ENCODE results near the gene UNC80. TPM values are rescaled to one million over a fixed set of nuclear protein-coding genes. Genes with fewer than 3 reads are reported as not detected.

Gene UNC80
- polyA plus RNA-seq, 1 of the 3 experiments (the other 2 are of a cell fraction): 0.59 TPM

DNA sequence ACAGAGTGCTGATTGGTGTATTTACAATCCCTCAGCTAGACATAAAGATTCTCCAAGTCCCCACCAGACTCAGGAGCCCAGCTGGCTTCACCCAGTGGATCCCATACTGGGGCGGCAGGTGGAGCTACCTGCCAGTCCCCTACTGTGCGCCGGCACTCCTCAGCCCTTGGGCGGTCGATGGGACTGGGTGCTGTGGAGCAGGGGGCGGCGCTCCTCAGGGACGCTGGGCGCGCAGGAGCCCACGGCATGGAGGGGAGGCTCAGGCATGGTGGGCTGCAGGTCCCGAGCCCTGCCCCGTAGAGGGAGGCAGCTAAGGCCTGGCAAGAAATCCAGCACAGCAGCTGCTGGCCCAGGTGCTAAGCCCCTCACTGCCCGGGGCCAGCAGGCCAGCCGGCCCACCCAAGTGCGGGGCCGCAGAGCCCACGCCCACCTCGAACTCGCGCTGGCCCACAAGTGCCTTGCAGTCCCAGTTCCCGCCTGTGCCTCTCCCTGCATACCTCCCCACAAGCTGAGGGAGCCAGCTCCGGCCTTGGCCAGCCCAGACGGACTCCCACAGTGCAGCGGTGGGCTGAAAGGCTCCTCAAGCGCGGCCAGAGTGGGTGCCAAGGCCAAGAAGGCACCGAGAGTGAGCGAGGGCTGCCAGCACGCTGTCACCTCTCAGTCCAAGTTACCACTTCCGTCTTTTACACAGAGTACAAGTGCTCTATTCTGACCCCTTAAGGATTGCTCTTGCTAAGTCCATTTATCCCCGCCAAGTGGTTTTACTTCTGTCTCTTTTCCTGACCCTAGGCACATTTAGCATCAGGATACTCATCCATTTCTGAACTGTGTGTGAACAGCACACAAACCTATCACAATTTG is 229.1 kb downstream of the UNC80 start:
- no peak overlapping the region for H2AFZ ChIP-seq (ENCODE audit: low read depth)

DNA sequence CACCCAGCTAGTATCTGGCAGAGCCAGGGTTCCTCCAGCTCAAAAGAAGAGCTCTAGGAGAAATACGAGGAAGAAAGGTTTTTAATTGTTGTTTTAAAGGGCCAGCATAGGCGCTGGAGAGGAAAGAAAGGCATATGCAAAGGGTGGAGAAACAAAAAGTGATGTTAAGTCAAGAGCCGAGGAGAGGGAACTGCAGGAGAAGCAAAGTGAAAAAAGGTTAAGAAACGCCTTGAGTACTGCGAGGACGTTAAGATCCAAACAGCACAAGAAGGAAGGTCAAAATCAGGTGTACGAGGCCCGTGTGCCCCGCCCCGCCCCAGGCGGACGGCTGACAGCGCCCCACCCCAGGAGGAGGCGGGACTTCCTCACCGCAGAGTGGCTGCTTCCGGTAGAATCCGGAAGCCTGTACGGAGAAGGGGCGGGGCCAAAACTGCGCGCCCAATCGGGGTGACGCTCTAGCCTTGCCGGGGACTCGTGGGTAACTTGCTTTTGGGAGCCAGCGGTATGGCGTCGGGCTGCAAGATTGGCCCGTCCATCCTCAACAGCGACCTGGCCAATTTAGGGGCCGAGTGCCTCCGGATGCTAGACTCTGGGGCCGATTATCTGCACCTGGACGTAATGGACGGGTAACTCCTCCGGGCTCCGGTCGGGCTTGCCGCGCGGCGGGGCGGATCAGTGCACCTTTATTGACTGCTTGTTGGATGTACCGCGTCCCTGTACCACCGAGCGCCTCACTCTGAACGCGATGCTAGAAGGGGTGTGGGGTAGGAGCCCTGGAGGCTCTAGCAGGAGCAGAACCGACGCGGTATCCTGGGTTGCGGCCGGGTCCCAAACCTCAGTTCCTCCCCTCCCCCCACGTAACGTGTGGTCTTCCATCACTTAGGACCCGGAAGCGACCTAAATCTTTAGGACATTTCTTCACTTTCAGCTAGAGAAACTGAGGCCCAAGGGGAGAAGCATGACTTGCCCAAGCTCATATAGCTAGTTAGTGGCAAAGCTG is 230.8 kb downstream of the UNC80 start, which contains the start of gene RPE:
TSS of gene RPE (plus strand) at position 481 of the 1,000 bp plus-strand sequence. CDS start at position 505, 24 bp downstream.
- Histone ChIP-seq H3K9ac (peak within 1 kb of the TSS; percentile 81), H3K27ac (ENCODE audit: low read depth in 2 of 2, low read length in 1 of 2) (peak within 1 kb of the TSS; percentile 54 to 87; a peak in 3 of 4 replicates), H3K27me3 (ENCODE audit: insufficient read depth) (no peaks in the 10 kb centered on the region), H4K20me1 (ENCODE audit: insufficient read depth) (peaks cover 32% of the 10 kb centered on the region), H3K4me2 (peak within 1 kb of the TSS; percentile 78), H3K9me2 (no peaks in the 10 kb centered on the region), H2AFZ (ENCODE audit: low read depth) (peak within 1 kb of the TSS; percentile 94), H3K4me3 (ENCODE audit: low read depth in 2 of 2, low read length in 1 of 2) (peak within 1 kb of the TSS; percentile 97 to 99), H3K36me3 (replicated peaks in 1 of 2; ENCODE audit: control insufficient read depth in 1 of 2, insufficient read depth in 2 of 2, low read length in 1 of 2) (peaks cover 9 to 30% of the 10 kb centered on the region in 2 experiments), H3K9me3 (no peaks in the 10 kb centered on the region), H3K4me1 (ENCODE audit: control insufficient read depth in 1 of 2, insufficient read depth in 2 of 2, low read depth in 1 of 2, low read length in 1 of 2) (peaks cover 7 to 17% of the 10 kb centered on the region in 2 experiments), H3K79me2 (ENCODE audit: insufficient read depth) (peaks cover 51% of the 10 kb centered on the region), H3F3A (replicated peaks; ENCODE audit: insufficient read depth) (no peaks in the 10 kb centered on the region)
- 2% methylated on average over 26 of the region's 58 CpGs for WGBS (ENCODE audit: low lambda C conversion rate)
- ChIA-PET CTCF (interaction anchor here (0.6 to 1.1 kb wide), 3 partner anchors 194 to 238 kb away, joined by 3 to 4 read pairs (median 3); no protein-coding TSS in a partner anchor), POLR2A (no interaction called here)
- DNase-seq: peak; percentile 95
- TF ChIP-seq NRF1 (IDR thresholded peaks at IDR 0.05; ENCODE audit: low read depth, low read length) (no peak), SMC3 (IDR thresholded peaks at IDR 0.05; ENCODE audit: low read depth, low read length) (no peak), CTCF (IDR thresholded peaks at IDR 0.05) (no peak), ELF1 (IDR thresholded peaks at IDR 0.05) (peak; percentile 88), FOXM1 (IDR thresholded peaks at IDR 0.05; ENCODE audit: low read depth) (no peak), ZBTB33 (IDR thresholded peaks at IDR 0.05; ENCODE audit: borderline replicate concordance, low read depth) (no peak), EZH2phosphoT487 (IDR thresholded peaks at IDR 0.05; ENCODE audit: borderline replicate concordance, low read depth) (no peak), SIN3A (IDR thresholded peaks at IDR 0.05; ENCODE audit: borderline replicate concordance, low read depth, low read length) (0 out of 2 replicates have a peak, but pooled peaks have one; percentile 67), EP300 (IDR thresholded peaks at IDR 0.05; ENCODE audit: borderline replicate concordance in 1 of 2, low read depth in 1 of 2, low read length in 1 of 2) (no peak), TAF1 (IDR thresholded peaks at IDR 0.05; ENCODE audit: borderline replicate concordance, low read depth, low read length) (peak; percentile 83), FOXJ3 (CRISPR knock-in tag; IDR thresholded peaks at IDR 0.05) (no peak), RXRA (IDR thresholded peaks at IDR 0.05; ENCODE audit: borderline replicate concordance, low read depth) (no peak), RCOR1 (IDR thresholded peaks at IDR 0.05; ENCODE audit: low read length) (no peak), MXI1 (IDR thresholded peaks at IDR 0.05; ENCODE audit: low read depth, low read length) (peak; percentile 87), FOSL2 (IDR thresholded peaks at IDR 0.05; ENCODE audit: borderline replicate concordance, low read depth) (no peak), TCF12 (IDR thresholded peaks at IDR 0.05) (no peak), GABPA (IDR thresholded peaks at IDR 0.05; ENCODE audit: low read depth) (peak; percentile 94)
- TF ChIP-seq, protein P1, sequence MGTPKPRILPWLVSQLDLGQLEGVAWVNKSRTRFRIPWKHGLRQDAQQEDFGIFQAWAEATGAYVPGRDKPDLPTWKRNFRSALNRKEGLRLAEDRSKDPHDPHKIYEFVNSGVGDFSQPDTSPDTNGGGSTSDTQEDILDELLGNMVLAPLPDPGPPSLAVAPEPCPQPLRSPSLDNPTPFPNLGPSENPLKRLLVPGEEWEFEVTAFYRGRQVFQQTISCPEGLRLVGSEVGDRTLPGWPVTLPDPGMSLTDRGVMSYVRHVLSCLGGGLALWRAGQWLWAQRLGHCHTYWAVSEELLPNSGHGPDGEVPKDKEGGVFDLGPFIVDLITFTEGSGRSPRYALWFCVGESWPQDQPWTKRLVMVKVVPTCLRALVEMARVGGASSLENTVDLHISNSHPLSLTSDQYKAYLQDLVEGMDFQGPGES (IDR thresholded peaks at IDR 0.05; ENCODE audit: low read depth, low read length): no peak

More for the DNA sequence above, 229.1 kb downstream of the UNC80 start:
- ChIA-PET POLR2A (no interaction called here), CTCF (interaction anchor here (1.1 kb wide), 1 partner anchor 22 kb away, joined by 3 read pairs; no protein-coding TSS in a partner anchor)
- H3K4me1 ChIP-seq (ENCODE audit: control insufficient read depth in 1 of 2, insufficient read depth in 2 of 2, low read depth in 1 of 2, low read length in 1 of 2): peaks cover 7 to 17% of the 10 kb centered on the region in 2 experiments
- no peak overlapping the region for H3K9ac ChIP-seq
- no peak for DNase-seq
- peaks cover 17% of the 10 kb centered on the region for H4K20me1 ChIP-seq (ENCODE audit: insufficient read depth)
- H3K27me3 ChIP-seq (ENCODE audit: insufficient read depth): no peaks in the 10 kb centered on the region
- H3K79me2 ChIP-seq (ENCODE audit: insufficient read depth): peaks cover 33% of the 10 kb centered on the region
- no peak overlapping the region for H3K27ac ChIP-seq (ENCODE audit: low read depth in 2 of 2, low read length in 1 of 2)
- H3K4me3 ChIP-seq (ENCODE audit: low read depth in 2 of 2, low read length in 1 of 2): no peak overlapping the region
- no peaks in the 10 kb centered on the region for H3F3A ChIP-seq (replicated peaks; ENCODE audit: insufficient read depth)
- no peak overlapping the region for H3K4me2 ChIP-seq
- H3K36me3 ChIP-seq (replicated peaks in 1 of 2; ENCODE audit: control insufficient read depth in 1 of 2, insufficient read depth in 2 of 2, low read length in 1 of 2): peaks cover 6 to 18% of the 10 kb centered on the region in 2 experiments
- no peaks in the 10 kb centered on the region for H3K9me3 ChIP-seq
- no peaks in the 10 kb centered on the region for H3K9me2 ChIP-seq
- WGBS (ENCODE audit: low lambda C conversion rate): 98% methylated on average over 22 of the region's 32 CpGs
- no peak for TF ChIP-seq RAD21 (IDR thresholded peaks at IDR 0.05; ENCODE audit: low read length)
